HepG2 (cell line): Measurements from ENCODE around the gene SDC4. TPM values are rescaled to one million over a fixed set of nuclear protein-coding genes. Genes with fewer than 3 reads are reported as not detected.

ENCODE experiments used
- AKAP8 ChIP-seq: sonication (generic); formaldehyde crosslinking; IDR thresholded peaks from 2 replicates; pipeline ENCODE4 v1.5.1; 2020; ENCODE audit warnings: mild to moderate bottlenecking, missing genetic modification reagents
- ATF7 ChIP-seq, 2 experiments: fragments of 450-650 bp in 1 of 2; sonication (generic) in 1 of 2; formaldehyde crosslinking in 1 of 2; IDR thresholded peaks; 2 replicates each; pipeline versions ENCODE4 v1.4.0 to v1.6.1; 2016 to 2020; ENCODE audit warnings: antibody characterized with exemption in 1 of 2, mild to moderate bottlenecking in 1 of 2, missing genetic modification reagents in 1 of 2
- DNMT3B ChIP-seq: conservative IDR thresholded peaks from 2 replicates; pipeline ENCODE4 v1.6.1; 2016; ENCODE audit warnings: missing biosample characterization, control low read depth
- FIP1L1 ChIP-seq: fragments of 200-400 bp; formaldehyde crosslinking; IDR thresholded peaks from 2 replicates; pipeline ENCODE4 v1.6.1; 2018; ENCODE audit warnings: low read depth, mild to moderate bottlenecking, low read length, moderate library complexity, borderline replicate concordance; ENCODE audit not compliant: insufficient read depth
- KMT2B ChIP-seq: IDR thresholded peaks from 2 replicates; pipeline ENCODE4 v1.6.1; 2016; ENCODE audit warnings: missing genetic modification reagents, missing compliant biosample characterization
- SSRP1 ChIP-seq: IDR thresholded peaks from 2 replicates; pipeline ENCODE4 v1.6.1; 2016; ENCODE audit warnings: control low read depth
- THYN1 ChIP-seq: sonication (generic); formaldehyde crosslinking; IDR thresholded peaks from 2 replicates; pipeline ENCODE4 v1.8.1; 2023; ENCODE audit warnings: low read depth, mild to moderate bottlenecking, moderate library complexity, missing genetic modification reagents, borderline replicate concordance
- XBP1 ChIP-seq: sonication (generic); formaldehyde crosslinking; IDR thresholded peaks from 2 replicates; pipeline ENCODE4 v1.5.0; 2020; ENCODE audit warnings: missing genetic modification reagents
- ZBTB21 ChIP-seq: sonication (generic); formaldehyde crosslinking; IDR thresholded peaks from 2 replicates; pipeline ENCODE4 v1.4.0; 2020; ENCODE audit warnings: missing genetic modification reagents
- ZIK1 ChIP-seq: sonication (generic); formaldehyde crosslinking; IDR thresholded peaks from 2 replicates; pipeline ENCODE4 v1.5.0; 2020; ENCODE audit warnings: mild to moderate bottlenecking, low read depth, missing genetic modification reagents, borderline replicate concordance
- ZNF180 ChIP-seq: sonication (generic); formaldehyde crosslinking; IDR thresholded peaks from 2 replicates; pipeline ENCODE4 v1.4.0; 2020; ENCODE audit warnings: low read depth, missing genetic modification reagents, borderline replicate concordance
- ZNF296 ChIP-seq: sonication (generic); formaldehyde crosslinking; conservative IDR thresholded peaks from 2 replicates; pipeline ENCODE4 v1.5.0; 2020; ENCODE audit warnings: mild to moderate bottlenecking, missing genetic modification reagents
- ZNF460 ChIP-seq: sonication (generic); formaldehyde crosslinking; IDR thresholded peaks from 2 replicates; pipeline ENCODE4 v1.5.1; 2020; ENCODE audit warnings: missing genetic modification reagents, mild to moderate bottlenecking, borderline replicate concordance
- ZNF496 ChIP-seq: sonication (generic); formaldehyde crosslinking; IDR thresholded peaks from 2 replicates; pipeline ENCODE4 v1.8.1; 2023; ENCODE audit warnings: mild to moderate bottlenecking, moderate library complexity, missing genetic modification reagents; ENCODE audit not compliant: insufficient replicate concordance
- ZNF546 ChIP-seq: sonication (generic); formaldehyde crosslinking; conservative IDR thresholded peaks from 2 replicates; pipeline ENCODE4 v1.8.1; 2023; ENCODE audit warnings: mild to moderate bottlenecking, missing genetic modification reagents
- ZNF550 ChIP-seq: sonication (generic); formaldehyde crosslinking; IDR thresholded peaks from 2 replicates; pipeline ENCODE4 v1.4.0; 2020; ENCODE audit warnings: mild to moderate bottlenecking, missing genetic modification reagents, borderline replicate concordance
- ZNF564 ChIP-seq: sonication (generic); formaldehyde crosslinking; IDR thresholded peaks from 2 replicates; pipeline ENCODE4 v1.8.1; 2023; ENCODE audit warnings: mild to moderate bottlenecking, missing genetic modification reagents
- ZNF614 ChIP-seq: IDR thresholded peaks from 2 replicates; pipeline ENCODE4 v1.6.1; 2018; ENCODE audit warnings: missing biosample characterization, missing genetic modification reagents, inconsistent platforms, borderline replicate concordance
- ZNF879 ChIP-seq: sonication (generic); formaldehyde crosslinking; IDR thresholded peaks from 2 replicates; pipeline ENCODE4 v1.8.1; 2023; ENCODE audit warnings: missing genetic modification reagents
- polyA plus RNA-seq, 8 experiments: library from polyadenylated mRNA; depleted of rRNA in 3 of 8; stranded (reverse) in 7 of 8; unstranded in 1 of 8; fragments of >200 nt; fragmentation: Illumina TruSeq in 4 of 8; extraction: Trizol in 4 of 8; gene quantifications; 2 replicates each; pipeline versions ENCODE4 v1.2.1 to v1.2.3, GENCODE V29; 2011 to 2016; ENCODE audit warnings: low read depth in 4 of 8, missing spikeins in 1 of 8, mixed read lengths in 1 of 8; ENCODE audit not compliant: insufficient read depth in 1 of 8
- total RNA-seq, 5 experiments: library from RNA; depleted of rRNA; stranded (reverse); fragments of >200 nt; fragmentation: Illumina TruSeq; extraction: Trizol; gene quantifications; 2 replicates each; pipeline ENCODE4 v1.2.3, GENCODE V29; 2016; ENCODE audit warnings: low read depth in 1 of 5
- TF ChIP-seq, protein P1 (sequence below): sonication (generic); formaldehyde crosslinking; IDR thresholded peaks from 2 replicates; pipeline ENCODE4 v1.4.0; 2020; ENCODE audit warnings: missing genetic modification reagents
- TF ChIP-seq, protein P2 (sequence below): sonication (generic); formaldehyde crosslinking; IDR thresholded peaks from 2 replicates; pipeline ENCODE4 v1.8.1; 2022; ENCODE audit warnings: mild to moderate bottlenecking, missing genetic modification reagents
- TF ChIP-seq, protein P3 (sequence below): sonication (generic); formaldehyde crosslinking; IDR thresholded peaks from 2 replicates; pipeline ENCODE4 v1.8.0; 2022; ENCODE audit warnings: mild to moderate bottlenecking, missing genetic modification reagents, borderline replicate concordance
- TF ChIP-seq, protein P4 (sequence below): IDR thresholded peaks from 2 replicates; pipeline ENCODE4 v1.6.1; 2012; ENCODE audit warnings: inconsistent platforms

Gene SDC4
- total and polyA plus RNA-seq, 2 of the 13 experiments (the other 11 are each of a cell fraction or from before 2014, with no cell fraction given), result 49.0 to 65.1 TPM

DNA sequence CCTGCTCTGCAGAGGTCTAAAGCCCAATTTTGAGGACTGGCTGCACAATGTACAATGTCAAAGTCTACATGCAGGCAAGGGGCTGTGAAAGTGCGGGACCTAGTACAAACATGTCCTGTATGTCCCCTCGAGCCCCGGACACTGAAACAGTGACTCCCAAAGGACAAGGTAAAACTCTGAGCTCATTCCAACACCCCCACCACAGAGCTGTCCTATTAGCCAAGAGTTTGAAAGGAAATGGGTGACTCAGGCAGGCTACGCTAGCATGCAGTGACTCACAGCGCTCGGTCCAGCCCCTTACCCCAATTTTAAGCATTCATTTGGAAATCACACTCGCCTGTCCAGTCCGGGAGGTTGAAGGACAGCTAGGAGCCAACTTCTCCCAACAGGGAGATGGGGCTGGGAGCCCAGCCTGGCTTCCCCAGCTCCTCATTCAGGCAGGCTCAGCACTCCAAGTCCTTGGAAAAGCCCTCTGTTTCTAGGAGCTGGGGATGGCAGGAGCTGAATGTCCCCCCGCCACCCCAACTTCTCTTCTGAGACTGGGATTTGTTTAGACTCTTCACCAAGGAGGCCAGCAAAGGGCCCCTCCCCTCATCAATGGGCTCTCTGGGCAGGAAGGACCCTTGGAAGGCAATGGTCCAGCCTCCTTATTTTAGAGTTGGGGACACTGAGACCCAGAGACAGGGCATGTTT is 3.9 kb downstream of the SDC4 start (continued):
- TF ChIP-seq ATF7 (IDR thresholded peaks at IDR 0.05), result peak; percentile 25; the same call in 1 of the 2 replicates
- TF ChIP-seq ATF7 (CRISPR knock-in tag; IDR thresholded peaks at IDR 0.05), result peak; percentile 77; the same call in 1 of the 2 replicates
- peak; percentile 50; the same call in 1 of the 2 replicates for TF ChIP-seq DNMT3B
- 0 out of 2 replicates have a peak, but pooled peaks have one; percentile 20 for TF ChIP-seq ZNF614 (CRISPR knock-in tag)
- peak; percentile 31; the same call in 1 of the 2 replicates for TF ChIP-seq THYN1 (CRISPR knock-in tag)
- TF ChIP-seq, protein P1, sequence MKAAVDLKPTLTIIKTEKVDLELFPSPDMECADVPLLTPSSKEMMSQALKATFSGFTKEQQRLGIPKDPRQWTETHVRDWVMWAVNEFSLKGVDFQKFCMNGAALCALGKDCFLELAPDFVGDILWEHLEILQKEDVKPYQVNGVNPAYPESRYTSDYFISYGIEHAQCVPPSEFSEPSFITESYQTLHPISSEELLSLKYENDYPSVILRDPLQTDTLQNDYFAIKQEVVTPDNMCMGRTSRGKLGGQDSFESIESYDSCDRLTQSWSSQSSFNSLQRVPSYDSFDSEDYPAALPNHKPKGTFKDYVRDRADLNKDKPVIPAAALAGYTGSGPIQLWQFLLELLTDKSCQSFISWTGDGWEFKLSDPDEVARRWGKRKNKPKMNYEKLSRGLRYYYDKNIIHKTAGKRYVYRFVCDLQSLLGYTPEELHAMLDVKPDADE, result no peak
- 0 out of 2 replicates have a peak, but pooled peaks have one; percentile 26 for TF ChIP-seq ZNF546 (CRISPR knock-in tag)
- TF ChIP-seq, protein P2, sequence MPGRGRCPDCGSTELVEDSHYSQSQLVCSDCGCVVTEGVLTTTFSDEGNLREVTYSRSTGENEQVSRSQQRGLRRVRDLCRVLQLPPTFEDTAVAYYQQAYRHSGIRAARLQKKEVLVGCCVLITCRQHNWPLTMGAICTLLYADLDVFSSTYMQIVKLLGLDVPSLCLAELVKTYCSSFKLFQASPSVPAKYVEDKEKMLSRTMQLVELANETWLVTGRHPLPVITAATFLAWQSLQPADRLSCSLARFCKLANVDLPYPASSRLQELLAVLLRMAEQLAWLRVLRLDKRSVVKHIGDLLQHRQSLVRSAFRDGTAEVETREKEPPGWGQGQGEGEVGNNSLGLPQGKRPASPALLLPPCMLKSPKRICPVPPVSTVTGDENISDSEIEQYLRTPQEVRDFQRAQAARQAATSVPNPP (CRISPR knock-in tag), result no peak
- peak; percentile 81; the same call in 1 of the 2 replicates for TF ChIP-seq ZNF564
- peak; percentile 78 for TF ChIP-seq ZBTB21 (CRISPR knock-in tag)
- TF ChIP-seq AKAP8 (CRISPR knock-in tag), result no peak
- TF ChIP-seq ZIK1 (CRISPR knock-in tag), result no peak
- no peak; the same call in 1 of the 2 replicates for TF ChIP-seq ZNF460 (CRISPR knock-in tag)
- TF ChIP-seq ZNF550 (CRISPR knock-in tag), result no peak
- no peak for TF ChIP-seq XBP1
- TF ChIP-seq ZNF180, result 0 out of 2 replicates have a peak, but pooled peaks have one; percentile 60
- peak; percentile 42; the same call in 1 of the 2 replicates for TF ChIP-seq ZNF296 (CRISPR knock-in tag)
- TF ChIP-seq SSRP1, result 0 out of 2 replicates have a peak, but pooled peaks have one; percentile 26
- 0 out of 2 replicates have a peak, but pooled peaks have one; percentile 13 for TF ChIP-seq ZNF879 (CRISPR knock-in tag)
- TF ChIP-seq, protein P3, sequence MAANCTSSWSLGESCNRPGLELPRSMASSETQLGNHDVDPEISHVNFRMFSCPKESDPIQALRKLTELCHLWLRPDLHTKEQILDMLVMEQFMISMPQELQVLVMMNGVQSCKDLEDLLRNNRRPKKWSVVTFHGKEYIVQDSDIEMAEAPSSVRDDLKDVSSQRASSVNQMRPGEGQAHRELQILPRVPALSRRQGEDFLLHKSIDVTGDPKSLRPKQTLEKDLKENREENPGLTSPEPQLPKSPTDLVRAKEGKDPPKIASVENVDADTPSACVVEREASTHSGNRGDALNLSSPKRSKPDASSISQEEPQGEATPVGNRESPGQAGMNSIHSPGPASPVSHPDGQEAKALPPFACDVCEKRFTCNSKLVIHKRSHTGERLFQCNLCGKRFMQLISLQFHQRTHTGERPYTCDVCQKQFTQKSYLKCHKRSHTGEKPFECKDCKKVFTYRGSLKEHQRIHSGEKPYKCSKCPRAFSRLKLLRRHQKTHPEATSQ (CRISPR knock-in tag), result no peak
- TF ChIP-seq, protein P4, sequence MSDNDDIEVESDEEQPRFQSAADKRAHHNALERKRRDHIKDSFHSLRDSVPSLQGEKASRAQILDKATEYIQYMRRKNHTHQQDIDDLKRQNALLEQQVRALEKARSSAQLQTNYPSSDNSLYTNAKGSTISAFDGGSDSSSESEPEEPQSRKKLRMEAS, result 0 out of 2 replicates have a peak, but pooled peaks have one; percentile 28
- 0 out of 2 replicates have a peak, but pooled peaks have one; percentile 52 for TF ChIP-seq FIP1L1
- TF ChIP-seq KMT2B (CRISPR knock-in tag), result no peak
- no peak for TF ChIP-seq ZNF496 (CRISPR knock-in tag)
